Fibroblast of villous mesenchyme (primary cell): ENCODE results near the gene LAMTOR4. TPM values are rescaled to one million over a fixed set of nuclear protein-coding genes. Genes with fewer than 3 reads are reported as not detected.

Experiments
- DNase-seq: peaks from one replicate; pipeline ENCODE4 v3.0.0-alpha.2; 2010; ENCODE audit warnings: low read depth
- H3K4me3 ChIP-seq: 2 replicates; pipeline ENCODE4 v1.5.1; 2011; ENCODE audit warnings: low read depth, mild to moderate bottlenecking, low read length
- CTCF ChIP-seq: IDR thresholded peaks from 2 replicates; pipeline ENCODE4 v1.5.1; 2012; ENCODE audit warnings: low read depth, mild to moderate bottlenecking, low read length; ENCODE audit not compliant: insufficient read depth
- total RNA-seq: library from RNA; depleted of rRNA; stranded (reverse); fragments of >200 nt; gene quantifications from 2 replicates; pipeline ENCODE4 v1.2.3, GENCODE V29; 2012

Gene LAMTOR4
- total RNA-seq, 1 donor, result 65.2 TPM

DNA sequence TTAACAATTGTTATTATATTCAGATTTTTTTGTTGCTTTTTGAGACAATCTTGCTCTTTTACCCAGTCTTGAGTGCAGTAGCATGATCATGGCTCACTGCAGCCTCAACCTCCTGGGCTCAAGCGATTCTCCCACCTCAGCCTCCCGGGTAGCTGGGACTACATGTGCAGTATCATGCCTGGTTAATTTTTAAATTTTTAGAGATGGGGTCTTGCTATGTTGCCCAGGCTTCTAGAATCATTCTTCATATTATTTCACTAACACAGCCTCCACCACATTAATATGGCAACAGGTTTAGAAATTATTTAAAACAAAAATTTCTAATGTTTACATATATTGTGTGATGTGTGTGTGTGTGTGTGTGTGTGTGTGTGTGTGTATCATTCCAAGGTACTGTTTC is 1.4 kb upstream of the LAMTOR4 start:
- H3K4me3 ChIP-seq, result no peak overlapping the region
- DNase-seq, result no peak
- no peak for TF ChIP-seq CTCF

GRCh38 chr7:100148225-100148558 is 526 bp upstream of the LAMTOR4 start:
- peak overlapping the region; percentile 48 for H3K4me3 ChIP-seq
- TF ChIP-seq CTCF, result no peak

GRCh38 chr7:100152404-100152803 is 3.7 kb downstream of the LAMTOR4 start:
- no peak for DNase-seq
- no peak overlapping the region for H3K4me3 ChIP-seq
- no peak for TF ChIP-seq CTCF

More at GRCh38 chr7:100148225-100148558, 526 bp upstream of the LAMTOR4 start:
- no peak for DNase-seq

GRCh38 chr7:100152937-100153666 is 4.4 kb downstream of the LAMTOR4 start:
- DNase-seq, result no peak
- no peak overlapping the region for H3K4me3 ChIP-seq
- no peak for TF ChIP-seq CTCF

- no peak for DNase-seq
- TF ChIP-seq CTCF, result no peak
- no peak overlapping the region for H3K4me3 ChIP-seq
These were observed 5.2 kb downstream of the LAMTOR4 start for GRCh38 chr7:100153708-100154535.

- DNase-seq, result no peak
- H3K4me3 ChIP-seq, result no peak overlapping the region
- TF ChIP-seq CTCF, result no peak
These were observed 6.2 kb downstream of the LAMTOR4 start for GRCh38 chr7:100154651-100155491.
